H1 (cell line): ENCODE results near the gene CACNG8. TPM values are rescaled to one million over a fixed set of nuclear protein-coding genes. Genes with fewer than 3 reads are reported as not detected.

Experiments
- CBX8 ChIP-seq: fragments of 300-800, 300-1000 bp; sonication (generic); IDR thresholded peaks from 2 replicates; pipeline ENCODE4 v1.7.1; 2016; ENCODE audit warnings: low read depth, low read length, borderline replicate concordance
- CHD2 ChIP-seq: IDR thresholded peaks from 2 replicates; pipeline ENCODE4 v1.6.1; 2012; ENCODE audit warnings: low read length, improper control_type of control experiment
- CHD7 ChIP-seq: fragments of 300-600 bp; sonication (generic); IDR thresholded peaks from 2 replicates; pipeline ENCODE4 v1.7.1; 2012; ENCODE audit warnings: low read length, moderate library complexity, mild to moderate bottlenecking, inconsistent platforms; ENCODE audit not compliant: insufficient replicate concordance
- KDM1A ChIP-seq: fragments of 200-600, 300-600 bp; sonication (generic); IDR thresholded peaks from 2 replicates; pipeline ENCODE4 v1.7.1; 2016; ENCODE audit warnings: mild to moderate bottlenecking, low read length, borderline replicate concordance
- POU5F1 ChIP-seq: IDR thresholded peaks from 2 replicates; pipeline ENCODE4 v1.6.1; 2011; ENCODE audit warnings: low read depth, mild to moderate bottlenecking, low read length, moderate library complexity
- SIRT6 ChIP-seq: IDR thresholded peaks from one replicate; pipeline ENCODE4 v1.7.1; 2012; ENCODE audit warnings: low read length, inconsistent platforms
- SP4 ChIP-seq: IDR thresholded peaks from 2 replicates; pipeline ENCODE4 v1.6.1; 2012; ENCODE audit warnings: low read length, inconsistent platforms
- TAF1 ChIP-seq: IDR thresholded peaks from 2 replicates; pipeline ENCODE4 v1.6.1; 2011; ENCODE audit warnings: mild to moderate bottlenecking, low read depth, low read length
- polyA plus RNA-seq, 7 experiments: library from polyadenylated mRNA; depleted of rRNA in 3 of 7; stranded (reverse) in 5 of 7; unstranded in 2 of 7; fragments of >200 nt in 5 of 7; fragments of 200-250 nt in 2 of 7; gene quantifications; 1 replicate in 5 of 7; 2 replicates in 1 of 7; 4 replicates in 1 of 7; pipeline versions ENCODE4 v1.2.1 to v1.2.3, GENCODE V29; 2011 to 2013; ENCODE audit warnings: missing spikeins in 2 of 7, mixed read lengths in 2 of 7
- total RNA-seq: library from RNA; stranded (reverse); fragmentation: NEBNext Ultra II Directional; extraction: Animal tissue kit (Norgen Biotek cat#: 25700); gene quantifications from 2 replicates; pipeline ENCODE4 v1.2.1, GENCODE V29; 2021

Gene CACNG8
- total and polyA plus RNA-seq, 2 of the 8 experiments (the other 6 are each of a cell fraction or from before 2014, with no cell fraction given), result 0.41 to 4.5 TPM

- TF ChIP-seq CHD7 (no peak), POU5F1 (no peak), SP4 (no peak), SIRT6 (no peak), CBX8 (no peak), TAF1 (no peak), CHD2 (no peak), KDM1A (no peak)
- TF ChIP-seq, all 59 proteins: peak for 0
Observed at GRCh38 chr19:53998223-53998622, 35.5 kb downstream of the CACNG8 start (continued).
